Lung (tissue), 12 donors: ENCODE data around the gene IPPK. TPM values are rescaled to one million over a fixed set of nuclear protein-coding genes. Genes with fewer than 3 reads are reported as not detected.
A peak's percentile ranks its signal among the peaks of the same experiment; 100 is the strongest.

Experiments used
- ATAC-seq: fragments of 200-7000 bp; cut with Tn5 transposase; one replicate; pipeline ENCODE4 v1.9.1; 2020; ENCODE audit warnings: moderate number of reproducible peaks; ENCODE audit not compliant: insufficient read depth, low FRiP score
- DNase-seq, 3 donors: peaks; one replicate each; pipeline ENCODE4 v3.0.0-alpha.2; 2013 to 2017
- H3K27ac ChIP-seq, 2 donors: one replicate each; pipeline ENCODE4 v1.5.1; 2013; ENCODE audit warnings: mild to moderate bottlenecking in 2 of 2, moderate library complexity in 2 of 2, control low read depth in 1 of 2, inconsistent platforms in 1 of 2, low read depth in 1 of 2, low read length in 1 of 2
- H3K27me3 ChIP-seq, 3 donors: one replicate each; pipeline ENCODE4 v1.5.1; 2013; ENCODE audit warnings: low read length in 2 of 3; ENCODE audit not compliant: control insufficient read depth in 3 of 3, insufficient read depth in 3 of 3
- H3K36me3 ChIP-seq, 4 donors: one replicate each; pipeline ENCODE4 v1.5.1; 2013; ENCODE audit warnings: low read length in 4 of 4, mild to moderate bottlenecking in 1 of 4, moderate library complexity in 1 of 4; ENCODE audit not compliant: control insufficient read depth in 4 of 4, insufficient read depth in 4 of 4
- H3K4me1 ChIP-seq, 5 donors: one replicate each; pipeline ENCODE4 v1.5.1; 2013; ENCODE audit warnings: low read length in 5 of 5, mild to moderate bottlenecking in 2 of 5, moderate library complexity in 1 of 5; ENCODE audit not compliant: control insufficient read depth in 5 of 5, insufficient read depth in 5 of 5
- H3K4me3 ChIP-seq: one replicate; pipeline ENCODE4 v1.5.1; 2013; ENCODE audit warnings: mild to moderate bottlenecking, control low read depth, moderate library complexity
- H3K9ac ChIP-seq, 2 donors: one replicate each; pipeline ENCODE4 v1.5.1; 2013; ENCODE audit warnings: low read length in 2 of 2, control low read depth in 1 of 2; ENCODE audit not compliant: insufficient read depth in 1 of 2
- H3K9me3 ChIP-seq, 4 donors: one replicate each; pipeline ENCODE4 v1.5.1; 2013; ENCODE audit warnings: low read length in 3 of 4, mild to moderate bottlenecking in 1 of 4, moderate library complexity in 1 of 4; ENCODE audit not compliant: control insufficient read depth in 4 of 4, insufficient read depth in 3 of 4
- CTCF ChIP-seq: IDR thresholded peaks from 2 replicates; pipeline ENCODE4 v1.5.1; 2012; ENCODE audit warnings: mild to moderate bottlenecking; ENCODE audit errors: control extremely low read depth, extremely low read depth
- WGBS, 2 donors: extraction: QIAGEN DNeasy Blood & Tissue Kit; methylation state at CpG; one replicate each; pipeline ENCODE4 v1.1.7; 2013; 5-methylcytosine and 5-hydroxymethylcytosine counted together
- polyA plus RNA-seq, 2 donors: library from polyadenylated mRNA; stranded (reverse); fragments of 200-250 nt; gene quantifications; one replicate each; pipeline ENCODE4 v1.2.1, GENCODE V29; 2013
- total RNA-seq, 2 donors: library from RNA; depleted of rRNA in 1 of 2; stranded (reverse); fragments of >200 nt in 1 of 2; gene quantifications; one replicate each; pipeline ENCODE4 v1.2.1, GENCODE V29; 2014 to 2021
- donor health status: control.
- donor health status: control.
- donor health status: Bipolar disorder and iron deficiency.
- donor health status: healthy.
- donor health status: DM: yes; HTN: yes; CAD: no.

IPPK gene
- total and polyA plus RNA-seq, 4 donors, result 6.0 to 9.6 (median 6.8) TPM

- Histone ChIP-seq H3K4me1 (no peaks in the 10 kb centered on the region), H3K27me3 (no peaks in the 10 kb centered on the region), H3K36me3 (peaks cover 16 to 80% (median 62%) of the 10 kb centered on the region in 4 donors), H3K4me3 (no peak overlapping the region), H3K27ac (no peak overlapping the region), H3K9ac (no peak overlapping the region), H3K9me3 (peaks cover 0 to 2% (median 0%) of the 10 kb centered on the region in 4 donors)
- ATAC-seq, result no peak
- no peak for TF ChIP-seq CTCF
- 93 to 94% methylated on average over 21 of the region's 21 CpGs for WGBS, 2 donors
- DNase-seq, result peak in 1 of 3 donors; percentile 7
Measured at GRCh38 chr9:92717201-92718085, 47.5 kb upstream of the IPPK start.

GRCh38 chr9:92716557-92716956 lies 46.6 kb upstream of the IPPK start:
- 27 to 42% methylated on average over 4 of the region's 4 CpGs for WGBS, 2 donors
- no peak overlapping the region for H3K27ac ChIP-seq
- H3K9ac ChIP-seq, result no peak overlapping the region
- H3K36me3 ChIP-seq, result peaks cover 9 to 78% (median 54%) of the 10 kb centered on the region in 4 donors
- no peaks in the 10 kb centered on the region for H3K27me3 ChIP-seq
- peak; percentile 60 for TF ChIP-seq CTCF
- peaks cover 0 to 2% (median 0%) of the 10 kb centered on the region in 4 donors for H3K9me3 ChIP-seq
- DNase-seq, result peak; percentile 44 to 68 (median 50)
- ATAC-seq, result peak; percentile 86
- peaks cover 0 to 2% (median 0%) of the 10 kb centered on the region in 5 donors for H3K4me1 ChIP-seq
- H3K4me3 ChIP-seq, result no peak overlapping the region

- DNase-seq, result peak in 1 of 3 donors; percentile 10
Measured at GRCh38 chr9:92715488-92716231, 45.7 kb upstream of the IPPK start.

More at GRCh38 chr9:92715488-92716231, 45.7 kb upstream of the IPPK start:
- H3K4me1 ChIP-seq, result peaks cover 0 to 2% (median 0%) of the 10 kb centered on the region in 5 donors
- ATAC-seq, result no peak
- H3K4me3 ChIP-seq, result no peak overlapping the region
- H3K36me3 ChIP-seq, result peaks cover 8 to 76% (median 49%) of the 10 kb centered on the region in 4 donors
- no peak overlapping the region for H3K27ac ChIP-seq
- peaks cover 0 to 2% (median 0%) of the 10 kb centered on the region in 4 donors for H3K9me3 ChIP-seq
- H3K27me3 ChIP-seq, result no peaks in the 10 kb centered on the region
- no peak for TF ChIP-seq CTCF
- 84 to 86% methylated on average over 17 of the region's 17 CpGs for WGBS, 2 donors
- no peak overlapping the region for H3K9ac ChIP-seq
